ENCODE measurements around the gene CTBP1. TPM values are rescaled to one million over a fixed set of nuclear protein-coding genes. Genes with fewer than 3 reads are reported as not detected.

CTBP1 gene
- total and polyA plus RNA-seq, 4 donors = 121 to 204 (median 138) TPM

DNA sequence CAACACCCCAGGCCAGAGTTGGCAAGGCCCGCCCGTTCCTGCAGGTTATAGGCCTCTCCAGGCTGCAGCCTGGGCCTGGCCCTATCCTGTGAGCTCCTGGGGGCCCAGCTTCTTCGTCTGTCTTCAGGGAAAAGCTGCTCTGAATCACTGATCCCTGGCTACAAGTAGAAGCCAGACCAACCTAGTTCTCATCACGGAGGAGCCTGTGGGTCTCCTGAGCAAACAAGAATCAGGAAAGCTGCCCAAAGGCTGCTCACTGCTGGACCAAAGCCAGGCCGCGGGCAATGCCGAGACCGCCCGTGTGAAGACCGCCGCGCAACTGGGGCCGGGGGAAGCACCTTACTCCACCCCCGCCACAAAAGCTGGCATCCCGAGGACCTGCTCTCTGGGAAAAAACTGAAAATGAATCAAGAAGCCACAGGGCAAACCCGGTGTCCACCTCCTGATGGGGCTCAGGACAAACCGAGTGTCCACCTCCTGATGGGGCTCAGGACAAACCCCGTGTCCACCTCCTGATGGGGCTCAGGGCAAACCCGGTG is 12.8 kb downstream of the CTBP1 start:
- DNase-seq = no peak
- Histone ChIP-seq H3K27ac (ENCODE audit: low read depth in 1 of 2, low read length in 1 of 2) (no peak overlapping the region), H3K36me3 (ENCODE audit: control insufficient read depth in 4 of 4, insufficient read depth in 4 of 4, low read length in 4 of 4) (peaks cover 4 to 80% (median 26%) of the 10 kb centered on the region in 4 donors), H3K4me1 (ENCODE audit: control insufficient read depth in 5 of 5, insufficient read depth in 5 of 5, low read length in 5 of 5) (peaks cover 0 to 25% (median 10%) of the 10 kb centered on the region in 5 donors), H3K9me3 (ENCODE audit: control insufficient read depth in 4 of 4, insufficient read depth in 3 of 4, low read length in 3 of 4) (no peaks in the 10 kb centered on the region), H3K4me3 (no peak overlapping the region), H3K9ac (ENCODE audit: insufficient read depth in 1 of 2, low read length in 2 of 2) (no peak overlapping the region), H3K27me3 (ENCODE audit: control insufficient read depth in 3 of 3, insufficient read depth in 3 of 3, low read length in 2 of 3) (no peaks in the 10 kb centered on the region)
- WGBS, 2 donors = 93 to 94% methylated on average over 19 of the region's 19 CpGs
- TF ChIP-seq, protein P1, sequence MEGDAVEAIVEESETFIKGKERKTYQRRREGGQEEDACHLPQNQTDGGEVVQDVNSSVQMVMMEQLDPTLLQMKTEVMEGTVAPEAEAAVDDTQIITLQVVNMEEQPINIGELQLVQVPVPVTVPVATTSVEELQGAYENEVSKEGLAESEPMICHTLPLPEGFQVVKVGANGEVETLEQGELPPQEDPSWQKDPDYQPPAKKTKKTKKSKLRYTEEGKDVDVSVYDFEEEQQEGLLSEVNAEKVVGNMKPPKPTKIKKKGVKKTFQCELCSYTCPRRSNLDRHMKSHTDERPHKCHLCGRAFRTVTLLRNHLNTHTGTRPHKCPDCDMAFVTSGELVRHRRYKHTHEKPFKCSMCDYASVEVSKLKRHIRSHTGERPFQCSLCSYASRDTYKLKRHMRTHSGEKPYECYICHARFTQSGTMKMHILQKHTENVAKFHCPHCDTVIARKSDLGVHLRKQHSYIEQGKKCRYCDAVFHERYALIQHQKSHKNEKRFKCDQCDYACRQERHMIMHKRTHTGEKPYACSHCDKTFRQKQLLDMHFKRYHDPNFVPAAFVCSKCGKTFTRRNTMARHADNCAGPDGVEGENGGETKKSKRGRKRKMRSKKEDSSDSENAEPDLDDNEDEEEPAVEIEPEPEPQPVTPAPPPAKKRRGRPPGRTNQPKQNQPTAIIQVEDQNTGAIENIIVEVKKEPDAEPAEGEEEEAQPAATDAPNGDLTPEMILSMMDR (IDR thresholded peaks at IDR 0.05; ENCODE audit: control extremely low read depth, extremely low read depth) = no peak
- no peak for ATAC-seq (ENCODE audit: insufficient read depth, low FRiP score)

DNA sequence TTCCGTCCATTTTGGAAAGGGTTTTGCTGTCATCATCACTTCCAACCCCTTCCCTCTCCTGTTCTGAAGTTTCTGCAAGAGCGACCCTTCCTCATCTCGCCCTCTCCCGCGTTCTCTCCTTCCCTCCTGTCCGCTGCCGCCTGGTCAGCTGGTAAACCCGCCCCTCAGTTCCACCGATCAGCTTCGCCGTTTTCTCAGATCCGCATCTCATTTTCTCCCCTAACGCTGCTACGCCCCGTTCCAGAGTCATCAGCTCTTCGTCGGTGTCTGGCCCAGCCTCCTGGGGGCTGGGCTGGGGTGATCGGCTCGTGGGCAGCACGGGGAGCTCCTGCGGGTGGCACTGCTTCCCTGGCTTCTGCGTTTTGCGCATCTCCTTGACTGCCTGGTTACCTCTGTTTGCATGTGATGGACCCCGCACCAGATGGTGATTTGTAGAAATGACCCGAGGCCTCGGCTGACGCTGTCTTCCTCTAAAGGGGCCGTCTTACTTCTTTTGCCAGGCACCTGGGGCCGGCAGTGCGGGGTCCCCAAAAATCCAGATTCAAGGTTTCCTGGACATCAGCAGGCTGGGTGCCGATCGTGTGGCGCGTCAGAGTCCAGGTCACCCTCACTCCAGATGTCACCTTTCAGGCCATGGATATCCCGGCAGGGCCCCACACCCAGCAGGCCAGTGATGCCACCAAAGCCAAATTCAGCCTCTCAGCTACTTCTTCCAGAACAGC is 13.4 kb downstream of the CTBP1 start:
- peaks cover 4 to 80% (median 29%) of the 10 kb centered on the region in 4 donors for H3K36me3 ChIP-seq (ENCODE audit: control insufficient read depth in 4 of 4, insufficient read depth in 4 of 4, low read length in 4 of 4)
- H3K27me3 ChIP-seq (ENCODE audit: control insufficient read depth in 3 of 3, insufficient read depth in 3 of 3, low read length in 2 of 3) = no peaks in the 10 kb centered on the region
- TF ChIP-seq, protein P1 (IDR thresholded peaks at IDR 0.05; ENCODE audit: control extremely low read depth, extremely low read depth) = no peak
- no peak overlapping the region for H3K27ac ChIP-seq (ENCODE audit: low read depth in 1 of 2, low read length in 1 of 2)
- no peak for ATAC-seq (ENCODE audit: insufficient read depth, low FRiP score)
- no peak for DNase-seq
- no peak overlapping the region for H3K4me3 ChIP-seq
- no peaks in the 10 kb centered on the region for H3K9me3 ChIP-seq (ENCODE audit: control insufficient read depth in 4 of 4, insufficient read depth in 3 of 4, low read length in 3 of 4)
- 96% methylated on average over 34 to 35 of the region's 35 CpGs for WGBS, 2 donors
- peaks cover 0 to 25% (median 10%) of the 10 kb centered on the region in 5 donors for H3K4me1 ChIP-seq (ENCODE audit: control insufficient read depth in 5 of 5, insufficient read depth in 5 of 5, low read length in 5 of 5)
- H3K9ac ChIP-seq (ENCODE audit: insufficient read depth in 1 of 2, low read length in 2 of 2) = no peak overlapping the region

DNA sequence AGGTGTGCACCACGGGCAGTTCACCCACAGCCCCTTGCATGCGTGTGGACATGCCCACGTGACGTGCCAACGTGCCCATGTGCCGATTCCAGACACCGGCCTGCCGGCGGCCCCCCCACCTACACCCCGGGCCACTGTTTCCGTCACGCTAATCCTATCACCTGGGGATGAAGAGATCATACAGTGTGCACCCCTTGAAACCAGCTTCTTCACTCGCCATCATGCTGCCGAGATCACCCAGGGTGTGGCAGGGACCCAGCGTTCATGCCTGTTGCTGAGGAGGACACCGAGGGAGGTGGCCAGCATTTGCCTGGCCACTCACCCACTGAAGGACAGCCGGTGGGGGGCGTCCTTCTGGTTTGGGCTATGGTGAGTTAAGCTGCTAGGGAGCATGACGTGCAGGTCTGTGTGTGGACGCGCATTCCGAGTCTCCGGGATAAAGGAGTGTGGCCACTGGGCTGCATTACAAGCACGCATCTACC is 14.1 kb downstream of the CTBP1 start:
- H3K27ac ChIP-seq (ENCODE audit: low read depth in 1 of 2, low read length in 1 of 2) = peak overlapping the region in 1 of 2 donors; percentile 4
- no peaks in the 10 kb centered on the region for H3K9me3 ChIP-seq (ENCODE audit: control insufficient read depth in 4 of 4, insufficient read depth in 3 of 4, low read length in 3 of 4)
- peaks cover 0 to 25% (median 10%) of the 10 kb centered on the region in 5 donors for H3K4me1 ChIP-seq (ENCODE audit: control insufficient read depth in 5 of 5, insufficient read depth in 5 of 5, low read length in 5 of 5)
- TF ChIP-seq, protein P1 (IDR thresholded peaks at IDR 0.05; ENCODE audit: control extremely low read depth, extremely low read depth) = no peak
- H3K4me3 ChIP-seq = no peak overlapping the region
- no peak for ATAC-seq (ENCODE audit: insufficient read depth, low FRiP score)
- H3K9ac ChIP-seq (ENCODE audit: insufficient read depth in 1 of 2, low read length in 2 of 2) = peak overlapping the region in 1 of 2 donors; percentile 13
- H3K27me3 ChIP-seq (ENCODE audit: control insufficient read depth in 3 of 3, insufficient read depth in 3 of 3, low read length in 2 of 3) = no peaks in the 10 kb centered on the region
- WGBS, 2 donors = 92 to 94% methylated on average over 24 of the region's 24 CpGs
- DNase-seq = no peak
- H3K36me3 ChIP-seq (ENCODE audit: control insufficient read depth in 4 of 4, insufficient read depth in 4 of 4, low read length in 4 of 4) = peaks cover 4 to 82% (median 30%) of the 10 kb centered on the region in 4 donors
